Glutamatergic neuron (in vitro differentiated cells): ENCODE measurements around the gene KCNC4. TPM values are rescaled to one million over a fixed set of nuclear protein-coding genes. Genes with fewer than 3 reads are reported as not detected.

ENCODE experiments used
- DNase-seq: peaks from one replicate; pipeline ENCODE4 v3.0.0; 2022
- H3K27ac Mint-ChIP-seq: one replicate; pipeline ENCODE4 v1.8.0; 2020; ENCODE audit warnings: mild to moderate bottlenecking, mixed read lengths, inconsistent platforms; ENCODE audit not compliant: unreplicated experiment
- H3K27me3 Mint-ChIP-seq: one replicate; pipeline ENCODE4 v1.8.0; 2020; ENCODE audit warnings: mild to moderate bottlenecking, moderate library complexity, mixed read lengths, inconsistent platforms; ENCODE audit not compliant: unreplicated experiment
- H3K36me3 Mint-ChIP-seq: one replicate; pipeline ENCODE4 v1.8.0; 2020; ENCODE audit warnings: mild to moderate bottlenecking, mixed read lengths, inconsistent platforms; ENCODE audit not compliant: unreplicated experiment
- H3K4me1 Mint-ChIP-seq: one replicate; pipeline ENCODE4 v1.8.0; 2020; ENCODE audit warnings: mild to moderate bottlenecking, low read depth, mixed read lengths, inconsistent platforms; ENCODE audit not compliant: unreplicated experiment
- H3K4me3 Mint-ChIP-seq: one replicate; pipeline ENCODE4 v1.8.0; 2020; ENCODE audit warnings: mild to moderate bottlenecking, mixed read lengths, inconsistent platforms; ENCODE audit not compliant: unreplicated experiment
- H3K9me3 Mint-ChIP-seq: one replicate; pipeline ENCODE4 v1.8.0; 2020; ENCODE audit warnings: mild to moderate bottlenecking, moderate library complexity, mixed read lengths, inconsistent platforms; ENCODE audit not compliant: unreplicated experiment
- CTCF ChIP-seq: fragments of 200-600 bp; sonication (generic); IDR thresholded peaks from one replicate; pipeline ENCODE4 v1.5.0; 2021; ENCODE audit not compliant: partially characterized antibody, unreplicated experiment
- total RNA-seq: library from RNA; stranded (reverse); fragmentation: NEBNext Ultra II Directional; extraction: Animal tissue kit (Norgen Biotek cat#: 25700); gene quantifications from one replicate; pipeline ENCODE4 v1.2.1, GENCODE V29; 2021; ENCODE audit not compliant: unreplicated experiment

The KCNC4 gene
- total RNA-seq, 1 donor from 2014 or later = 9.7 TPM

GRCh38 chr1:110201157-110201825 lies 8.8 kb upstream of the KCNC4 start:
- Mint-ChIP-seq H3K27me3 (peaks cover 7% of the 10 kb centered on the region), H3K27ac (no peak overlapping the region), H3K4me3 (no peak overlapping the region), H3K9me3 (peaks cover 5% of the 10 kb centered on the region), H3K36me3 (no peaks in the 10 kb centered on the region), H3K4me1 (peaks cover 6% of the 10 kb centered on the region)
- no peak for DNase-seq
- TF ChIP-seq CTCF = no peak

DNA sequence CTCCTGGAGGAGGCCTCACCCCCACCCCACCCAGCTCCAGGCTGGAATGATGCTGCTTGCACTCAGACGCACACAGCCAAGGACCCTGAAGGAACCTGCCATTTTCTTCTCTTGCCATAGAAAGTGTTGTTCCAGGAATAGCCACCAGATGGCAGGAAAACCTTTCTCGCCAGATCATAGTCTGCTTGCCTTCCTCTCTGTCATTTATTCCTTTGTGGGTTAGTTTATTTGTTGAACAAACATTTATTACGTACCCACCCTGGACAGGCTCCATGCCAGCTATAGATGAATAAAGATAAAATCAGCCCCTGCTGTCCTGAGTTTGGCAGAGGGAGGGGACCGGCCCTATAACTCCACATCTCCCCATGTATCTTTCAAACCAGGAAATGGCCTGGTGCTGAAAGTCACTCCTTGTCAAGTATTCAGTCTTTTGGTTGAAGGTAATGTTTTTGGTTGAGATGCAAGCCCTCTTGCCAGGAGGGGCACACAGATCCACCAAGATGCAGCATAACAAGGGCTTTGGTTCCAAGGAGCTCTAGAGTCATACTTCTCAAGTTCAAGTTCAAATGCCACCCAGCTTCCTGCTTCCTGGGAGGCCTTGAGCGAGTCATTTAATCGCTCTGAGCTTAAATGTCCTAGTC lies 7.0 kb upstream of the KCNC4 start:
- Mint-ChIP-seq H3K4me1 (peaks cover 12% of the 10 kb centered on the region), H3K27me3 (peaks cover 5% of the 10 kb centered on the region), H3K9me3 (peaks cover 5% of the 10 kb centered on the region), H3K27ac (no peak overlapping the region), H3K4me3 (no peak overlapping the region), H3K36me3 (no peaks in the 10 kb centered on the region)
- TF ChIP-seq CTCF = peak; percentile 90
- DNase-seq = peak; percentile 47

GRCh38 chr1:110205156-110205555 lies 5.0 kb upstream of the KCNC4 start:
- no peak for TF ChIP-seq CTCF
- peaks cover 27% of the 10 kb centered on the region for H3K4me1 Mint-ChIP-seq
- no peak overlapping the region for H3K4me3 Mint-ChIP-seq
- H3K9me3 Mint-ChIP-seq = peaks cover 14% of the 10 kb centered on the region
- H3K27me3 Mint-ChIP-seq = peaks cover 14% of the 10 kb centered on the region
- no peaks in the 10 kb centered on the region for H3K36me3 Mint-ChIP-seq
- H3K27ac Mint-ChIP-seq = no peak overlapping the region
- no peak for DNase-seq

GRCh38 chr1:110205591-110206155 lies 4.4 kb upstream of the KCNC4 start:
- Mint-ChIP-seq H3K9me3 (peaks cover 13% of the 10 kb centered on the region), H3K36me3 (no peaks in the 10 kb centered on the region), H3K4me1 (peaks cover 27% of the 10 kb centered on the region), H3K27me3 (peaks cover 14% of the 10 kb centered on the region), H3K4me3 (no peak overlapping the region), H3K27ac (no peak overlapping the region)
- TF ChIP-seq CTCF = no peak
- DNase-seq = no peak
